Pancreas (tissue), 10 donors: Measurements from ENCODE around the gene ERAP2. TPM values are rescaled to one million over a fixed set of nuclear protein-coding genes. Genes with fewer than 3 reads are reported as not detected.

ENCODE experiments used
- ATAC-seq, 4 donors: fragments of 200-7000 bp; cut with Tn5 transposase; one replicate each; pipeline versions ENCODE4 v1.8.0 to v1.9.1; 2020; ENCODE audit warnings: mild to moderate bottlenecking in 4 of 4, moderate library complexity in 4 of 4
- DNase-seq, 6 donors: peaks; one replicate each; pipeline ENCODE4 v3.0.0-alpha.2; 2020
- FAIRE-seq: peaks from 2 replicates; lab custom pipeline; 2012; peaks lifted over from hg19 to GRCh38; lab: Jason Lieb, UNC
- H3K27ac ChIP-seq, 4 donors: fragments of 200-600 bp; sonication (generic); 1 replicate in 3 of 4; 2 replicates in 1 of 4; pipeline versions ENCODE4 v1.5.0 to v1.8.0; 2020
- H3K27me3 ChIP-seq, 4 donors: fragments of 200-600 bp; one replicate each; pipeline ENCODE4 v1.8.0; 2021
- H3K36me3 ChIP-seq, 3 donors: fragments of 200-600 bp; sonication (generic) in 1 of 3; one replicate each; pipeline versions ENCODE4 v1.5.0 to v1.8.0; 2020 to 2021
- H3K4me1 ChIP-seq, 3 donors: fragments of 200-600 bp; one replicate each; pipeline ENCODE4 v1.8.0; 2021
- H3K4me3 ChIP-seq, 4 donors: fragments of 200-600 bp; sonication (generic) in 2 of 4; one replicate each; pipeline versions ENCODE4 v1.5.0 to v1.8.0; 2020 to 2021
- H3K9me3 ChIP-seq, 4 donors: fragments of 200-600 bp; one replicate each; pipeline ENCODE4 v1.8.0; 2021
- CTCF ChIP-seq, 4 donors: fragments of 200-600 bp; sonication (generic) in 3 of 4; IDR thresholded peaks; one replicate each; pipeline versions ENCODE4 v1.5.0 to v1.8.0; 2021; ENCODE audit warnings: antibody characterized with exemption in 4 of 4
- WGBS, 2 donors: extraction: QIAGEN DNeasy Blood & Tissue Kit; methylation state at CpG; one replicate each; pipeline ENCODE4 v1.1.7; 2013; 5-methylcytosine and 5-hydroxymethylcytosine counted together
- intact Hi-C, 3 donors: fragments of 100-400 bp; cut with DNase I; formaldehyde crosslinking; loops; one replicate each; pipeline versions ENCODE4 v1.11.1 to v1.14.2; 2022
- polyA plus RNA-seq, 2 donors: library from polyadenylated mRNA; stranded (reverse); fragments of 200-250 nt; gene quantifications; one replicate each; pipeline ENCODE4 v1.2.3, GENCODE V29; 2013
- total RNA-seq, 6 donors: library from RNA; stranded (reverse); fragmentation: NEBNext Ultra II Directional in 4 of 6; extraction: Animal tissue kit (Norgen Biotek cat#: 25700) in 4 of 6; gene quantifications; one replicate each; pipeline versions ENCODE4 v1.2.1 to v1.2.4, GENCODE V29; 2021 to 2023
- donor health status: healthy with polysubstance abuse.
- donor health status: DM: no; HTN: no; CAD: no; lungs with moderate emphysema.
- donor health status: DM: no; HTN: no; CAD: no.
- donor health status: control.
- donor health status: control.
- donor health status: Bipolar disorder and iron deficiency.
- donor health status: DM: yes; HTN: yes; CAD: no.
- donor health status: DM: no; HTN: no; CAD: no.
- donor health status: DM: no; HTN: no; CAD: no.
- donor health status: DM: yes; HTN: yes; CAD: no.

ERAP2 gene
- total and polyA plus RNA-seq, 8 donors = 0.22 to 9.3 (median 1.4) TPM

DNA sequence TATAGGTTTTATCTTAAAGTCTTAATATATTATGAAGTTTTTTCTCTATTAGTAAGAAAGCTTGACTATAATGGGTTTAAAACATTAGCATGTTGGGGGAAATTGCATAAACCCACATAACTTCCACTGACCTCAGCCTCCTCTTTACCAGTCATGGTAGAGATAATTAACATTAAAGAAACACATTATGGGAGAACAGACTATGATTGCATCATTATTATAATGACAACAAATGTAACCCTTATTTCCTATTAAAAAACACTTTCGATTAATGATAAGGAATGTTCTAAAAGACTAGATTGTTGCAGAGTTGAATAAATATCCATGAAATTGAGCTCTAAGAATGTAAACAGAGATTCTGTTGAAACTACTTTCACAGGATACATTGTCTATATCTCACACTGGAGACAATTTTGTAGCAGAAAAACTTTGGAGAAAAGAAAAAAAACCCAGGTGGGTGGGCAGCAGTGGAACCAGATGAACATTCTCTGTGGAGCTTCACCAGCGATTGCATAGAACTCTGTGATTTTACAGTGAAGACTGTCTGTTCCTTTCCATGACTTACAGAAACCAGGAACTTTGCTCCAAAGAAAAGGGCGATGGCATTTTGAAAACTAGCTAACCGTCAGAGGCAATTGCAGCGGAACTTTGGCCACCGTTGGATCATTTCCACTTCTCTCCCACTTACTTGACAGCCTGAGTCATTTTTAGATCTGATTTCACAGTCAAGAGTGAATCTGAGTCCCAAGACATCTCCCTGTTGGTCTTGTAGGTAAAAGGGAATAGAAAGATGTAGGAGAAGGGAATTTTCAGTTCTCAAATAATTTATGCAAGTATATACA is 21.0 kb upstream of the ERAP2 start:
- no peaks in the 10 kb centered on the region for H3K27me3 ChIP-seq
- ATAC-seq (peak in 1 of 4 donors; percentile 29), FAIRE-seq (no peak), DNase-seq (no peak)
- no peaks in the 10 kb centered on the region for H3K36me3 ChIP-seq
- H3K4me1 ChIP-seq = no peaks in the 10 kb centered on the region
- no peak overlapping the region for H3K4me3 ChIP-seq
- no peaks in the 10 kb centered on the region for H3K9me3 ChIP-seq
- intact Hi-C loops = no loop called here
- H3K27ac ChIP-seq = no peak overlapping the region
- 78 to 87% methylated on average over 6 of the region's 6 CpGs for WGBS, 2 donors
- TF ChIP-seq CTCF (IDR thresholded peaks at IDR 0.05) = no peak

GRCh38 chr5:96856371-96856770 is 19.9 kb upstream of the ERAP2 start:
- no peaks in the 10 kb centered on the region for H3K4me1 ChIP-seq
- TF ChIP-seq CTCF (IDR thresholded peaks at IDR 0.05) = no peak
- no peak overlapping the region for H3K4me3 ChIP-seq
- H3K27ac ChIP-seq = no peak overlapping the region
- WGBS, 2 donors = 74 to 81% methylated on average over 3 of the region's 3 CpGs
- intact Hi-C loops = no loop called here
- no peak for DNase-seq
- H3K36me3 ChIP-seq = no peaks in the 10 kb centered on the region
- no peak for ATAC-seq
- H3K9me3 ChIP-seq = no peaks in the 10 kb centered on the region
- FAIRE-seq = no peak
- H3K27me3 ChIP-seq = no peaks in the 10 kb centered on the region

- intact Hi-C loops = no loop called here
- no peak overlapping the region for H3K27ac ChIP-seq
- FAIRE-seq (no peak), ATAC-seq (no peak), DNase-seq (no peak)
- no peaks in the 10 kb centered on the region for H3K9me3 ChIP-seq
- no peak for TF ChIP-seq CTCF (IDR thresholded peaks at IDR 0.05)
- no peaks in the 10 kb centered on the region for H3K27me3 ChIP-seq
- H3K4me3 ChIP-seq = no peak overlapping the region
- no peaks in the 10 kb centered on the region for H3K4me1 ChIP-seq
- H3K36me3 ChIP-seq = no peaks in the 10 kb centered on the region
- WGBS, 2 donors = 88 to 94% methylated on average over 1 of the region's 1 CpG
Measured at GRCh38 chr5:96857454-96857853, 18.8 kb upstream of the ERAP2 start.

DNA sequence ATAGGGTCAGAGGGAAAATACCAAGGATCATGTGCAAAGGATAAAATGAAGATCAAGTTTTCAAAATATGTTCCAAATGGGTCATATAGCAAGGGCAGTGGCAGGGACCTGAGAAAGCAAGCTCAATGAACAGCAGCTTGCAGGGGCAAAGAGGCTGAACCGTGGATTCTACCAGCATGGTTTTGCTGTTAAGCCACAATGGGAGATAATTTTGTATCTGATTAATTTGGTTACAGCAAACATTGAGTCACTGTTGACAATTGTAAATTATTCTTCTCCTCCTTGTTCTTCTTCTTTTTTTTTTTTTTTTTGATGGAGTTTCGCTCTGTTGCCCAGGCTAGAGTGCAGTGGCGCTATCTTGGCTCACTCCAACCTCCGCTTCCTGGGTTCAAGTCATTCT is 18.4 kb upstream of the ERAP2 start:
- TF ChIP-seq CTCF (IDR thresholded peaks at IDR 0.05) = no peak
- ATAC-seq (no peak), FAIRE-seq (no peak), DNase-seq (no peak)
- Histone ChIP-seq H3K4me1 (no peaks in the 10 kb centered on the region), H3K9me3 (no peaks in the 10 kb centered on the region), H3K27me3 (no peaks in the 10 kb centered on the region), H3K27ac (no peak overlapping the region), H3K36me3 (no peaks in the 10 kb centered on the region), H3K4me3 (no peak overlapping the region)
- intact Hi-C loops = no loop called here
- WGBS, 2 donors = 88 to 91% methylated on average over 4 of the region's 4 CpGs

DNA sequence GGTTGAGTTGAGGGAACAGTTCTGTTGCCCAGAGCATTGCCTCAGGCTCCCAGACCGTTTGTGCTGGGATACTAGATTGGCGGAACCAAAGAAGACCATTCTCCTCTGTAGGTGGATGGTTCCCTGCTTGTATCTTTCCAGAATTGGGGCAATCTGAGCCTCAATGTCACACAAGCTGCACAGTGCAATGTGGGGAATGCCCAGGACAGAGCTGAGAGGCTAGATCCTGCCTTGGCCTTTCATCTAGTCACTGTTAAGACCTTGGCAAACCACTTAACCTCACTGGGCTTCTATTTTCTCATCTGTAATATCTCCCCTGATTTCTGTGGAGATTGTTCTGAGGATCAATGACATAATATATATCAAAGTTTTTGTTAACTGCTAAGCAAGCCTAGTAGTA is 16.9 kb upstream of the ERAP2 start:
- no peaks in the 10 kb centered on the region for H3K27me3 ChIP-seq
- TF ChIP-seq CTCF (IDR thresholded peaks at IDR 0.05) = no peak
- no peak overlapping the region for H3K4me3 ChIP-seq
- DNase-seq (no peak), FAIRE-seq (no peak), ATAC-seq (no peak)
- 89 to 91% methylated on average over 2 of the region's 2 CpGs for WGBS, 2 donors
- H3K9me3 ChIP-seq = no peaks in the 10 kb centered on the region
- H3K27ac ChIP-seq = no peak overlapping the region
- H3K36me3 ChIP-seq = no peaks in the 10 kb centered on the region
- intact Hi-C loops = no loop called here
- no peaks in the 10 kb centered on the region for H3K4me1 ChIP-seq
